Measurements from ENCODE around the gene CACNA2D2.

DNA sequence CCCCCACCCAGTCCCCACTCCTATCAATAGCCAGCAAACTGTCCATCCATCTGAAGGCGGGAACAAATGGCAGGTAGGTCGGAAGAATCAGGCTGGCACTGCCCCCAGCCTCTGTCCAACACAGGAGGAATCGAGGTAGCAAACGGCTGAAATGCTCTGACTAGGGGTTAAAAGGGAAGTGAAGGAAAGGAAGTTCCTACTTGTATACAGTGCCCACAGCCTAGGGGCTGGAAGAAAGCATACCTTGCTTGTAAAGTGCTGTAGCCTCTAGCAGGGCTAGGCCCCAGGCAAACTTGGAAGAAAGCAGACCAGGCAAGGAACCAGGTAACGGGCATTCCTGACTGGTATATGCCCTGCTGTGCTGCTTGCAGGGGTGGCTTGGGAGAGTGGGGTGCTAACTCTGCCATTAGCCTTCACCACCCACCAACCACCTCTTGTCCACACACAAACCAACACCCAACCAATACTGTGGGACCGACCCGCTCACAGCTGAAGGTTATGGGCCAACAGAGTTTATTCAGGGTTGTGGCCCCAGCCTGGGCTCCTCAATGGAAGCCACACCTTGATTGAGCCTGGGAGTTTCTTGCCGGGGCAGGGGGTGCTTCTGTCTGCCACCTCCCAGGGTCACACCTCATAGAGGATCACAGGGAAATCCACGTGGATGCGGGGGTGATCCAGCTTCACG is 177.8 kb downstream of the CACNA2D2 start:
- TF ChIP-seq, protein P1, sequence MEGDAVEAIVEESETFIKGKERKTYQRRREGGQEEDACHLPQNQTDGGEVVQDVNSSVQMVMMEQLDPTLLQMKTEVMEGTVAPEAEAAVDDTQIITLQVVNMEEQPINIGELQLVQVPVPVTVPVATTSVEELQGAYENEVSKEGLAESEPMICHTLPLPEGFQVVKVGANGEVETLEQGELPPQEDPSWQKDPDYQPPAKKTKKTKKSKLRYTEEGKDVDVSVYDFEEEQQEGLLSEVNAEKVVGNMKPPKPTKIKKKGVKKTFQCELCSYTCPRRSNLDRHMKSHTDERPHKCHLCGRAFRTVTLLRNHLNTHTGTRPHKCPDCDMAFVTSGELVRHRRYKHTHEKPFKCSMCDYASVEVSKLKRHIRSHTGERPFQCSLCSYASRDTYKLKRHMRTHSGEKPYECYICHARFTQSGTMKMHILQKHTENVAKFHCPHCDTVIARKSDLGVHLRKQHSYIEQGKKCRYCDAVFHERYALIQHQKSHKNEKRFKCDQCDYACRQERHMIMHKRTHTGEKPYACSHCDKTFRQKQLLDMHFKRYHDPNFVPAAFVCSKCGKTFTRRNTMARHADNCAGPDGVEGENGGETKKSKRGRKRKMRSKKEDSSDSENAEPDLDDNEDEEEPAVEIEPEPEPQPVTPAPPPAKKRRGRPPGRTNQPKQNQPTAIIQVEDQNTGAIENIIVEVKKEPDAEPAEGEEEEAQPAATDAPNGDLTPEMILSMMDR (IDR thresholded peaks at IDR 0.05; ENCODE audit: low read length) = no peak
- TF ChIP-seq EZH2 (IDR thresholded peaks at IDR 0.05; ENCODE audit: borderline replicate concordance, low read length) = no peak

Data from OCI-LY1 (cell line).